ENCODE measurements around the gene PTTG2.
A peak's percentile ranks its signal among the peaks of the same experiment; 100 is the strongest.
"Not testable (repeated sequence)": the region's sequence is repeated elsewhere in the genome, so short reads cannot be mapped to it uniquely, and the experiment has no call there.

PTTG2 gene

DNA sequence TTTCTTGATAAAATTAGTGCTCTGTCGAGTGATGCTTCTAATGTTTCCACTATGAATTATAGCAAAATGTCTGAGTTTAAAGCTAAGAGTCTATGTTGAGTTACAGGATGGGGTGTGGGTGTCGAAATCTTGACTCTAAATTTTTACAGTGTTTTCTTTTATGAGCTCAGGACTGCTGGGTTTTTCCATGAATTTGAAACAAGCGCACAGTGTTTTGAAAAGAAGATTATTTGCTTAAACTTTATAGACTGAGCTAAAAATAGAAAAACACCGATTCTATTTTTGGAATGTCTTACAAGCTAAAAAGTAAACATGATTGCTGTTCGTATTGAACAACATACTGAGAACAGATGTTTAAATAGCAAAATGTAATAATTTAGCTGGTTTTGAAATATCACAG is 7.5 kb downstream of the PTTG2 start:
- no peak overlapping the region for H3K4me3 ChIP-seq (replicated peaks; ENCODE audit: low read depth, low read length)
- no peak for DNase-seq (ENCODE audit: low read depth)
- TF ChIP-seq, protein P1, sequence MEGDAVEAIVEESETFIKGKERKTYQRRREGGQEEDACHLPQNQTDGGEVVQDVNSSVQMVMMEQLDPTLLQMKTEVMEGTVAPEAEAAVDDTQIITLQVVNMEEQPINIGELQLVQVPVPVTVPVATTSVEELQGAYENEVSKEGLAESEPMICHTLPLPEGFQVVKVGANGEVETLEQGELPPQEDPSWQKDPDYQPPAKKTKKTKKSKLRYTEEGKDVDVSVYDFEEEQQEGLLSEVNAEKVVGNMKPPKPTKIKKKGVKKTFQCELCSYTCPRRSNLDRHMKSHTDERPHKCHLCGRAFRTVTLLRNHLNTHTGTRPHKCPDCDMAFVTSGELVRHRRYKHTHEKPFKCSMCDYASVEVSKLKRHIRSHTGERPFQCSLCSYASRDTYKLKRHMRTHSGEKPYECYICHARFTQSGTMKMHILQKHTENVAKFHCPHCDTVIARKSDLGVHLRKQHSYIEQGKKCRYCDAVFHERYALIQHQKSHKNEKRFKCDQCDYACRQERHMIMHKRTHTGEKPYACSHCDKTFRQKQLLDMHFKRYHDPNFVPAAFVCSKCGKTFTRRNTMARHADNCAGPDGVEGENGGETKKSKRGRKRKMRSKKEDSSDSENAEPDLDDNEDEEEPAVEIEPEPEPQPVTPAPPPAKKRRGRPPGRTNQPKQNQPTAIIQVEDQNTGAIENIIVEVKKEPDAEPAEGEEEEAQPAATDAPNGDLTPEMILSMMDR (IDR thresholded peaks at IDR 0.05; ENCODE audit: low read length, missing control alignments): no peak

DNA sequence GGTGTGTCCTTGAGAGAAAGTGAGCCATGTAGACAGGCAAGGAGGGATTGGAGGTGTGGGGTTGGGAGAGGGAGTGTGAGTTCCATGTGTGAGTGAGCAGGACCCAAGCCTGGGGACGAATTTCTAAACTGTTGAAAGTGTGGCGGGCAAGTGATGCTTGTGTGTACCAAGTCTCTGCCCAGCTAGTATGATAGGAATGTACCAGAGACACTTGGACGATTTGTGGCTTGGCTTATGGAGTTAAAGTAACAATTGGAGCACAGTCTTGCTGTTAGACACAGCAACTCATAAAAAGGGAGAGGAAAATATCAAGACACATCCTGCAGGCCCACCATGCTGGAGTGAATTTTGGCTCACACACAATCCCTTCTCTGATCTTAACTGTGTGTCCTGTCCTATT is 8.5 kb downstream of the PTTG2 start:
- TF ChIP-seq, protein P1 (IDR thresholded peaks at IDR 0.05; ENCODE audit: low read length, missing control alignments): no peak
- H3K4me3 ChIP-seq (replicated peaks; ENCODE audit: low read depth, low read length): no peak overlapping the region
- no peak for DNase-seq (ENCODE audit: low read depth)

GRCh38 chr4:37970702-37971101 is 10.5 kb downstream of the PTTG2 start:
- no peak overlapping the region for H3K4me3 ChIP-seq (replicated peaks; ENCODE audit: low read depth, low read length)
- TF ChIP-seq, protein P1 (IDR thresholded peaks at IDR 0.05; ENCODE audit: low read length, missing control alignments): peak; percentile 15
- DNase-seq (ENCODE audit: low read depth): peak; percentile 44

DNA sequence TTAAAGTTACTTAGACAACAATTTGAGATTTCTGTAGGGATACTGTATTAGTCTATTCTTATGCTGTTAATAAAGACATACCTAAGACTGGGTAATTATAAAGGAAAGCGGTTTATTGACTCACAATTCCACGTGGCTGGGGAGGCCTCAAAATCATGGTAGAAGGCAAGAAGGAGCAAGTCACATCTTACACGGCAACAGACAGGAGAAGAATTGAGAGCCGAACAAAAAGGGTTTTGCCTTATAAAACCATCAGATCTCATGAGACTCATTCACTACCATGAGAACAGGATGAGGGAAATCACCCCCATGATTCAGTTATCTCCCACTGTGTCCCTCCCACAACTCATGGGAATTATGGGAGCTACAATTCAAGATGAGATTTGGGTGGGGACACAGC is 11.0 kb downstream of the PTTG2 start:
- TF ChIP-seq, protein P1 (IDR thresholded peaks at IDR 0.05; ENCODE audit: low read length, missing control alignments): no peak
- DNase-seq (ENCODE audit: low read depth): no peak
- H3K4me3 ChIP-seq (replicated peaks; ENCODE audit: low read depth, low read length): no peak overlapping the region

GRCh38 chr4:37973441-37973840 is 13.2 kb downstream of the PTTG2 start:
- no peak overlapping the region for H3K4me3 ChIP-seq (replicated peaks; ENCODE audit: low read depth, low read length)
- TF ChIP-seq, protein P1 (IDR thresholded peaks at IDR 0.05; ENCODE audit: low read length, missing control alignments): no peak
- no peak for DNase-seq (ENCODE audit: low read depth)

DNA sequence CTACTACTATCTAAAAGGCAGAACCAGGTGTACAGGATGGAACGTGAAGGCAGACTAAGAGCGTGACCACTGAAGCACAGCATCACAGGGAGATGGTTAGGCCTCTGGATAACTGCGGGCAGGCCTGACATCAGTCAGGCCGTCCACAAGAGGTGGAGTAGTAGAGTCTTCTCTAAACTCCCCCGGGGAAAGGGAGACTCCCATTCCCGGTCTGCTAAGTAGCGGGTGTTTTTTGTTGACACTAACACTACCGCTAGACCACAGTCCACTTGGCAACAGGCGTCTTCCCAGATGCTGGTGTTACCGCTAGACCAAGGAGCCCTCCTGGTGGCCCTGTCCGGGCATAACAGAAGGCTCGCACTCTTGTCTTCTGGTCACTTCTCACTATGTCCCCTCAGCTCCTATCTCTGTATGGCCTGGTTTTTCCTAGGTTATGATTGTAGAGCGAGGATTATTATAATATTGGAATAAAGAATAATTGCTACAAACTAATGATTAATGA is 15.2 kb downstream of the PTTG2 start:
- H3K4me3 ChIP-seq (replicated peaks; ENCODE audit: low read depth, low read length); DNase-seq (ENCODE audit: low read depth): not testable (repeated sequence)

DNA sequence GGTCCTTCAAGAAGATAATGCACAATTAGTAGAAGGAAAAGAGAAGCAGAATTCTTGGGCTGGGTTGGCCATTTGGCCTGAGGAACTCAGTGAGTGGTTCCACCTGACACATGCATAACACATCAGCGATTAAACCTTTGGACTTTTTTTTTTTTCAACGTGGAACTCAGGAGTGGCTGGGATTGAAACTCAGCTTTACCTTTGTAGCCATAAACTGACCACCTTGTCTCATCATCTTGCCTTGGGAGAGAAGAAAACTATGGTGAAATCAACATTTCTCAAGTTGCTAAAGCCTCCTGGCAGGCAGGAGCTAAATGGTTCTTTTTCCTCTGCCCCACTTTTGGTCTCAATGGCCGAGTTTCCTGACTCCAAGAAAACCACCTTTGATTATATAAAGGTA is 16.3 kb downstream of the PTTG2 start:
- TF ChIP-seq, protein P1 (IDR thresholded peaks at IDR 0.05; ENCODE audit: low read length, missing control alignments): no peak
- peak overlapping the region; percentile 55 for H3K4me3 ChIP-seq (replicated peaks; ENCODE audit: low read depth, low read length)
- no peak for DNase-seq (ENCODE audit: low read depth)
